H1 (cell line): ENCODE results near the gene PHLDA1. TPM values are rescaled to one million over a fixed set of nuclear protein-coding genes. Genes with fewer than 3 reads are reported as not detected.

Experiments used
- CTCF ChIA-PET: fragments of 300-600 bp; sonication (Branson Sonifier 250); formaldehyde crosslinking; loops from one replicate; lab custom pipeline; 2021; ENCODE audit not compliant: partially characterized antibody; lab: Charles Lee
- POLR2A ChIA-PET: fragments of 300-600 bp; sonication (Branson Sonifier 250); formaldehyde crosslinking; loops from one replicate; lab custom pipeline; 2021; ENCODE audit warnings: inconsistent platforms; ENCODE audit not compliant: partially characterized antibody; lab: Charles Lee
- DNase-seq, 2 experiments: peaks; one replicate each; pipeline versions ENCODE4 v3.0.0 to v3.0.0-alpha.2; 2010 to 2022; ENCODE audit warnings: low spot score in 2 of 2, low read depth in 1 of 2, mixed read lengths in 1 of 2
- FAIRE-seq: peaks from 2 replicates; lab custom pipeline; 2011; peaks lifted over from hg19 to GRCh38; lab: Jason Lieb, UNC
- H2AFZ ChIP-seq: 2 replicates; pipeline ENCODE4 v1.8.1; 2012; ENCODE audit warnings: low read length, inconsistent platforms
- H2AK5ac ChIP-seq: 2 replicates; pipeline ENCODE4 v1.6.1; 2013; ENCODE audit warnings: low read depth, low read length
- H2BK120ac ChIP-seq: replicated peaks from 2 replicates; pipeline ENCODE3; 2013; ENCODE audit warnings: low read depth, low read length, inconsistent platforms
- H2BK12ac ChIP-seq: 2 replicates; pipeline ENCODE4 v1.6.1; 2013; ENCODE audit warnings: low read depth, low read length
- H2BK15ac ChIP-seq: 2 replicates; pipeline ENCODE4 v1.6.1; 2013; ENCODE audit warnings: low read length
- H2BK20ac ChIP-seq: 2 replicates; pipeline ENCODE4 v1.6.1; 2013; ENCODE audit warnings: low read length
- H2BK5ac ChIP-seq: 2 replicates; pipeline ENCODE4 v1.6.1; 2013; ENCODE audit warnings: low read depth, low read length
- H3K14ac ChIP-seq: 2 replicates; pipeline ENCODE4 v1.6.1; 2013; ENCODE audit warnings: inconsistent platforms; ENCODE audit not compliant: insufficient read length
- H3K18ac ChIP-seq: 2 replicates; pipeline ENCODE4 v1.6.1; 2013; ENCODE audit warnings: low read length; ENCODE audit errors: extremely low read depth
- H3K23ac ChIP-seq: 2 replicates; pipeline ENCODE4 v1.6.1; 2013; ENCODE audit warnings: inconsistent platforms; ENCODE audit not compliant: insufficient read length
- H3K23me2 ChIP-seq: 2 replicates; pipeline ENCODE4 v1.6.1; 2013; ENCODE audit warnings: low read depth, low read length
- H3K27ac ChIP-seq: 2 replicates; pipeline ENCODE4 v1.6.1; 2011; ENCODE audit warnings: low read depth, low read length, inconsistent platforms
- H3K27me3 ChIP-seq, 4 experiments: replicated peaks in 1 of 4; 1 replicate in 1 of 4; 2 replicates in 3 of 4; pipeline versions ENCODE4 v1.6.1 to v1.8.1; 2011 to 2013; ENCODE audit warnings: low read length in 3 of 4, mild to moderate bottlenecking in 3 of 4, inconsistent platforms in 2 of 4, mixed read lengths in 2 of 4, moderate library complexity in 1 of 4; ENCODE audit not compliant: control insufficient read depth in 3 of 4, insufficient read depth in 3 of 4; ENCODE audit errors: extremely low read depth in 1 of 4
- H3K36me3 ChIP-seq, 4 experiments: 2 replicates each; pipeline versions ENCODE4 v1.6.1 to v1.8.1; 2011 to 2013; ENCODE audit warnings: mild to moderate bottlenecking in 4 of 4, low read length in 3 of 4, moderate library complexity in 2 of 4, control low read depth in 1 of 4, inconsistent platforms in 1 of 4; ENCODE audit not compliant: insufficient read depth in 4 of 4, control insufficient read depth in 2 of 4
- H3K4ac ChIP-seq: replicated peaks from 2 replicates; pipeline ENCODE3; 2013; ENCODE audit warnings: low read length, low read depth, mixed read lengths, inconsistent platforms; ENCODE audit not compliant: insufficient read length
- H3K4me1 ChIP-seq, 4 experiments: replicated peaks in 1 of 4; 1 replicate in 1 of 4; 2 replicates in 3 of 4; pipeline versions ENCODE4 v1.6.1 to v1.8.1; 2011 to 2013; ENCODE audit warnings: low read length in 3 of 4, inconsistent platforms in 2 of 4, mixed read lengths in 1 of 4; ENCODE audit not compliant: insufficient read depth in 4 of 4, control insufficient read depth in 3 of 4
- H3K4me2 ChIP-seq, 2 experiments: 2 replicates each; pipeline versions ENCODE4 v1.6.1 to v1.8.1; 2011 to 2013; ENCODE audit warnings: low read depth in 2 of 2, low read length in 2 of 2, control low read depth in 1 of 2, inconsistent platforms in 1 of 2, mild to moderate bottlenecking in 1 of 2; ENCODE audit not compliant: insufficient read depth in 1 of 2
- H3K4me3 ChIP-seq, 4 experiments: fragments of 200-600, 300-600 bp in 1 of 4; sonication (generic), shearing (Covaris generic), sonication (Bioruptor Twin) in 1 of 4; 2 replicates each; pipeline versions ENCODE4 v1.5.1 to v1.8.1; 2011 to 2016; ENCODE audit warnings: low read length in 4 of 4, low read depth in 3 of 4, control low read depth in 2 of 4, inconsistent platforms in 2 of 4, mild to moderate bottlenecking in 2 of 4, mixed read lengths in 1 of 4, moderate library complexity in 1 of 4; ENCODE audit not compliant: insufficient read depth in 2 of 4; ENCODE audit errors: extremely low read depth in 1 of 4
- H3K56ac ChIP-seq: replicated peaks from 2 replicates; pipeline ENCODE3; 2013; ENCODE audit warnings: low read depth, mild to moderate bottlenecking, mixed read lengths, low read length, inconsistent platforms; ENCODE audit not compliant: insufficient read length
- H3K79me1 ChIP-seq: 2 replicates; pipeline ENCODE4 v1.6.1; 2013; ENCODE audit warnings: low read depth, low read length, control low read depth
- H3K79me2 ChIP-seq, 2 experiments: 2 replicates each; pipeline versions ENCODE4 v1.6.1 to v1.8.1; 2012 to 2013; ENCODE audit warnings: low read length in 2 of 2, mild to moderate bottlenecking in 2 of 2, inconsistent platforms in 1 of 2; ENCODE audit not compliant: insufficient read depth in 2 of 2, control insufficient read depth in 1 of 2
- H3K9ac ChIP-seq, 4 experiments: replicated peaks in 1 of 4; 1 replicate in 1 of 4; 2 replicates in 3 of 4; pipeline versions ENCODE4 v1.6.1 to v1.8.1; 2011 to 2013; ENCODE audit warnings: low read depth in 3 of 4, low read length in 3 of 4, control low read depth in 2 of 4, mild to moderate bottlenecking in 2 of 4, moderate library complexity in 2 of 4, inconsistent platforms in 1 of 4; ENCODE audit errors: extremely low read depth in 1 of 4
- H3K9me3 ChIP-seq, 2 experiments: 2 replicates each; pipeline versions ENCODE4 v1.6.1 to v1.8.1; 2012 to 2013; ENCODE audit warnings: mild to moderate bottlenecking in 2 of 2, moderate library complexity in 2 of 2, control low read depth in 1 of 2, inconsistent platforms in 1 of 2, low read depth in 1 of 2, low read length in 1 of 2, mixed read lengths in 1 of 2; ENCODE audit not compliant: insufficient read depth in 2 of 2
- H4K20me1 ChIP-seq, 2 experiments: replicated peaks in 1 of 2; 2 replicates each; pipeline versions ENCODE3 to v1.8.1; 2011 to 2013; ENCODE audit warnings: inconsistent platforms in 2 of 2, low read length in 2 of 2, mild to moderate bottlenecking in 1 of 2; ENCODE audit not compliant: insufficient read depth in 2 of 2, control insufficient read depth in 1 of 2
- H4K5ac ChIP-seq: 2 replicates; pipeline ENCODE4 v1.6.1; 2013; ENCODE audit warnings: low read length, low read depth, mixed read lengths, inconsistent platforms; ENCODE audit not compliant: insufficient read length
- H4K8ac ChIP-seq: 2 replicates; pipeline ENCODE4 v1.8.0; 2013; ENCODE audit warnings: mild to moderate bottlenecking, moderate library complexity, low read length, inconsistent platforms; ENCODE audit not compliant: insufficient read depth; ENCODE audit errors: extremely low read depth
- H4K91ac ChIP-seq: replicated peaks from 2 replicates; pipeline ENCODE3; 2013; ENCODE audit warnings: low read length, mixed read lengths, inconsistent platforms; ENCODE audit not compliant: insufficient read length
- POLR2A ChIP-seq, 2 experiments: IDR thresholded peaks; 1 replicate in 1 of 2; 2 replicates in 1 of 2; pipeline ENCODE4 v1.6.1; 2011; ENCODE audit warnings: low read depth in 2 of 2, low read length in 2 of 2, mild to moderate bottlenecking in 2 of 2; ENCODE audit errors: control extremely low read depth in 1 of 2
- POLR2AphosphoS5 ChIP-seq: IDR thresholded peaks from 2 replicates; pipeline ENCODE4 v1.6.1; 2011; ENCODE audit warnings: low read depth, low read length
- SP2 ChIP-seq: IDR thresholded peaks from 2 replicates; pipeline ENCODE4 v1.6.1; 2012; ENCODE audit warnings: mild to moderate bottlenecking, low read length, inconsistent platforms
- WGBS, 2 experiments: shearing (Covaris generic) in 1 of 2; methylation state at CpG; one replicate each; pipeline versions ENCODE4 v1.1.6 to v1.1.7; 2013 to 2015; ENCODE audit warnings: low lambda C conversion rate in 2 of 2, mixed read lengths in 2 of 2, inconsistent platforms in 1 of 2, low coverage in 1 of 2, missing lambda C conversion rate in 1 of 2; ENCODE audit not compliant: insufficient replicate concordance in 2 of 2, insufficient coverage in 1 of 2, insufficient read length in 1 of 2; ENCODE audit errors: extremely low coverage in 1 of 2, missing lambda C conversion rate in 1 of 2; 5-methylcytosine and 5-hydroxymethylcytosine counted together
- polyA plus RNA-seq, 7 experiments: library from polyadenylated mRNA; depleted of rRNA in 3 of 7; stranded (reverse) in 5 of 7; unstranded in 2 of 7; fragments of >200 nt in 5 of 7; fragments of 200-250 nt in 2 of 7; gene quantifications; 1 replicate in 5 of 7; 2 replicates in 1 of 7; 4 replicates in 1 of 7; pipeline versions ENCODE4 v1.2.1 to v1.2.3, GENCODE V29; 2011 to 2013; ENCODE audit warnings: missing spikeins in 2 of 7, mixed read lengths in 2 of 7
- total RNA-seq: library from RNA; stranded (reverse); fragmentation: NEBNext Ultra II Directional; extraction: Animal tissue kit (Norgen Biotek cat#: 25700); gene quantifications from 2 replicates; pipeline ENCODE4 v1.2.1, GENCODE V29; 2021

Gene PHLDA1
- total and polyA plus RNA-seq, 2 of the 8 experiments (the other 6 are each of a cell fraction or from before 2014, with no cell fraction given) = 18.9 to 19.4 TPM

GRCh38 chr12:76040461-76040860 is 8.9 kb upstream of the PHLDA1 start:
- no peak overlapping the region for H3K4me2 ChIP-seq
- no peak overlapping the region for H4K91ac ChIP-seq
- H3K9ac ChIP-seq = no peak overlapping the region
- H2AFZ ChIP-seq = no peak overlapping the region
- H3K14ac ChIP-seq = no peak overlapping the region
- H3K79me1 ChIP-seq = no peaks in the 10 kb centered on the region
- POLR2A ChIA-PET = interaction anchor here (0.8 to 5.6 kb wide), 8 partner anchors 9 to 556 kb away, joined by 3 to 42 read pairs (median 4); partner anchors contain the start of gene PHLDA1
- no peak overlapping the region for H2BK20ac ChIP-seq
- no peak overlapping the region for H2BK12ac ChIP-seq
- no peak overlapping the region for H2BK15ac ChIP-seq
- peaks cover 0 to 4% of the 10 kb centered on the region in 2 experiments for H4K20me1 ChIP-seq
- H3K36me3 ChIP-seq = peaks cover 0 to 20% (median 2%) of the 10 kb centered on the region in 4 experiments; a peak in 2 of 8 replicates
- no peak overlapping the region for H3K27ac ChIP-seq
- H2BK5ac ChIP-seq = no peak overlapping the region
- no peak overlapping the region for H2BK120ac ChIP-seq
- WGBS, 2 experiments = 97% methylated on average over 4 of the region's 4 CpGs; no CpG with 5 or more reads in 1 of the 2 experiments
- CTCF ChIA-PET = interaction anchor here (0.6 to 4.8 kb wide), 8 partner anchors 9 to 556 kb away, joined by 3 to 36 read pairs (median 3); partner anchors contain the start of gene BBS10
- no peak for FAIRE-seq
- no peak overlapping the region for H3K4ac ChIP-seq
- peaks cover 0 to 4% (median 3%) of the 10 kb centered on the region in 4 experiments; a peak in 4 of 7 replicates for H3K4me1 ChIP-seq
- no peaks in the 10 kb centered on the region for H3K9me3 ChIP-seq
- H4K8ac ChIP-seq = no peak overlapping the region
- no peak overlapping the region for H3K23ac ChIP-seq
- H2AK5ac ChIP-seq = no peak overlapping the region
- no peaks in the 10 kb centered on the region for H3K27me3 ChIP-seq
- no peak overlapping the region for H3K56ac ChIP-seq
- TF ChIP-seq POLR2A (IDR thresholded peaks at IDR 0.05; ENCODE audit: control extremely low read depth in 1 of 2, low read depth in 2 of 2, low read length in 2 of 2) = peak in 1 of 2 experiments; percentile 42; a peak in 2 of 3 replicates
- peak; percentile 46; the same call in 1 of the 2 replicates for TF ChIP-seq POLR2AphosphoS5
- no peak for TF ChIP-seq SP2
- TF ChIP-seq, all 59 proteins: peak for 2
- Histone ChIP-seq H3K18ac (no peak overlapping the region), H4K5ac (no peak overlapping the region), H3K23me2 (no peaks in the 10 kb centered on the region), H3K4me3 (no peak overlapping the region), H3K79me2 (no peaks in the 10 kb centered on the region)
- DNase-seq = no peak
